HG03460 (cell line): ENCODE results near the gene INPP5D.
A peak's percentile ranks its signal among the peaks of the same experiment; 100 is the strongest.

Experiments
- ATAC-seq: cut with Tn5 transposase; IDR thresholded peaks from one replicate; pipeline ENCODE4 v1.9.1; 2021; ENCODE audit not compliant: unreplicated experiment

INPP5D gene

DNA sequence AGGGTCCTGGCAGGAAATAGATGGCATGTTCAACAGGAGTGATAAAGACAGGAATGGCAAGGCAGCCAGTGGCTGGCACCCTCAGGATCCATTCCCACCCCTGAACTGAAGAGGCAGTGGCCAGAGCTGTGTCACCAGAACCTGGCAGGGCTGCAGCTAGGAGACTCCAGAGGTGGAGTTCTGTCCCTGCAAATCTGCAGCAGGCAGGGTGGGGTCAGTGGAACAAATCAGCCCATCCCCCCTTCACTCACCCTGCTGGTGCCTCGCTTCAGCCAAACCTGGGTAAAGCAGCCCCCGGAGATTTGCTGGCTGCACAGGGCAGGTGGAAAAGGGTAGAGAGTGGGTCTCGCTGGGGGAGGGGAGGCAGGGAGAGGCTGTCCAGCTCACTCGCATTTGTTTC lies 12.7 kb downstream of the INPP5D start:
- ATAC-seq, result no peak

DNA sequence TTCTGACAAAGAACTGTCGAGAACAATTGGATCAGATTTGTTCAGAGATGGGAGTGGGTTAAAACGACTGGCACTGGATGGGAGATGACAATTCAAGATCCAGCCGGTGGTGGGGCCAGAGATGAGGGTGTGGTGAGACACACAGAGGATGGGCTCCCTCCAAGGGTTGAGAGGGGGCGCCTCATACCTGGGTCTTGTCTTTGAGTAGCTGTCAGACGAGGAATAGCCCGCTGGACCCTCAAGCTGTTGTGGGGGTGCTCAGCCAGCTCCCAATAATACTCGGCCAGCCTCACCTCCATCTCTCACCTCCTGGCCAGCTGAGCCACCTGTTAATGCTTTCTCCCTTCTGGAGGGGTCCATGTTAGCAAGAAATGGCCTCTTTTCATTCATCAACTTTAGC lies 14.0 kb downstream of the INPP5D start:
- no peak for ATAC-seq

DNA sequence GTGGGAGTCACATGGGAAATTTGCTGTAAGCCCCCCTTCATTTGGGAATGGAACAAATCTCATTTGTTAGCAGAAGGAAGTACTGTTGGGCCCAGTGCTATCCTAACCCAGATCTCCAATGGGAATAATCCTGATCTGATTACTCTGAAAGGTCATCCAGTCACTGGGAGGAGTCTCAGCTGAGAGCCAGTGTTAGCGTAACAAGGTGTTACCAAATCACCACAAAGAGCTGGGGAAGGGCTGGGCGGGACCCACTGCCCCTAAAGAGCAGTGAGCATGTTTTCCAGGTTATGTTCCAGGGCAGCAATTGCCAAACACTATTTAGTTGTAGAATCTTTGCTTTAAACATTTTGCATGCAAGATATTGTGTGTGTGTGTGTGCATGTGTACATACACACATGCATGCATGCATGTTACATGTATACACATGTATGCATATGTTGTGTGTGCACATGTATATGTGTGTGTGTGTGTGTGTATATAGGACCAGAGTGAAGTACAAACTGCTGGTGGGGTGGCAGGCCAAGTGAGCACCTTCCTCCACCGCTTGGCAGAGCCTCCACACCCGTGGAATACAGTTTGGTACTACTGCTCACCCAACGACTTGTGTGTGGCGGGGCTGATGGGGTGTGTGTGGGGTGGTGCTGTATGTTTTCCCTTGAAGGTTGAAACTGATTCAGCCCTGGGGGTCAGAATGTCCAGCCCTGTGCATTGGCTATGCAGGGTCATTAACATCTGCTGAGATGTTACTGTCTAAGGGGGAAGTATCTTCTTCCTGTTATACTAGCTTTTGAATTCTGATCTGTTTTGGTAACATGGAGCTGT lies 15.2 kb downstream of the INPP5D start:
- peak; percentile 24 for ATAC-seq

GRCh38 chr2:233075966-233076339 lies 15.8 kb downstream of the INPP5D start:
- ATAC-seq, result peak; percentile 60

DNA sequence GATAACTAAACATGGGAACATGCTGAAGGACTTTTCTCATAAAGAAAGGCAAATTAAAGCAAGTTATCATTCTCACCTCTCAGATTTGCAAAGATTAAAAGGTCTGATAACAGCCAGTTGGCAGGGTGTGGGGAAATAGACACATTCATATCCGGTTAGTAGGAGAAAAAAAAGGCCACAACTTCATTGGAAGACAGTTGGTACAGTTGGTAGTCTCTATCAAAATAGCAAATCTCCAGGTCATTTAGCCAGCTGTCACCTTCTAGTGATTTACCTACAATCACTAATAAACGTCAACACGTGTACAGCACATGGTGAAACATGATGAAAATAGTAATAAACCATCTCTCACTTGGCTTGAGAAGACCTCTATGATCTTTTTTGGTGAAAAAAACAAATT lies 16.6 kb downstream of the INPP5D start:
- ATAC-seq, result no peak

DNA sequence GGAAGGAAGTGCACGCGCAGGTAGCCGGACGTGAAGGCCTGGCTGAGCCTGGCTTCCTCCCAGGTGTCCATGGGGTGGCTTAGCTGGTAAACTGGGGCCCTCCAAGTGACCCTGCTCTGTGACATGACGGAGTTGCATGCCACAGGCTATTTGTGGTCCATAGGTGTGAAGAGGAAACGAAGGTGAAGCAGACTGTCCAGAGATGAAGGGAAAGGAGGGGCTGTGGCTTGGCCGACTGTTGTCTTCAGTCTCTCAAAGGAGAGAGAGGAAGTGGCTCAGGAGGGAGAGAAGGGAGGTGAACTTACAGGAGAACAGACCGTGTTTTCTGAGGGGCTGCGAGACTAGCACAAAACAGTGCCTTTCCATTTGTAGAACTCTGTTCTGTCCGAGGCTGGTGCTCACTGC lies 19.3 kb downstream of the INPP5D start:
- ATAC-seq, result peak; percentile 34

DNA sequence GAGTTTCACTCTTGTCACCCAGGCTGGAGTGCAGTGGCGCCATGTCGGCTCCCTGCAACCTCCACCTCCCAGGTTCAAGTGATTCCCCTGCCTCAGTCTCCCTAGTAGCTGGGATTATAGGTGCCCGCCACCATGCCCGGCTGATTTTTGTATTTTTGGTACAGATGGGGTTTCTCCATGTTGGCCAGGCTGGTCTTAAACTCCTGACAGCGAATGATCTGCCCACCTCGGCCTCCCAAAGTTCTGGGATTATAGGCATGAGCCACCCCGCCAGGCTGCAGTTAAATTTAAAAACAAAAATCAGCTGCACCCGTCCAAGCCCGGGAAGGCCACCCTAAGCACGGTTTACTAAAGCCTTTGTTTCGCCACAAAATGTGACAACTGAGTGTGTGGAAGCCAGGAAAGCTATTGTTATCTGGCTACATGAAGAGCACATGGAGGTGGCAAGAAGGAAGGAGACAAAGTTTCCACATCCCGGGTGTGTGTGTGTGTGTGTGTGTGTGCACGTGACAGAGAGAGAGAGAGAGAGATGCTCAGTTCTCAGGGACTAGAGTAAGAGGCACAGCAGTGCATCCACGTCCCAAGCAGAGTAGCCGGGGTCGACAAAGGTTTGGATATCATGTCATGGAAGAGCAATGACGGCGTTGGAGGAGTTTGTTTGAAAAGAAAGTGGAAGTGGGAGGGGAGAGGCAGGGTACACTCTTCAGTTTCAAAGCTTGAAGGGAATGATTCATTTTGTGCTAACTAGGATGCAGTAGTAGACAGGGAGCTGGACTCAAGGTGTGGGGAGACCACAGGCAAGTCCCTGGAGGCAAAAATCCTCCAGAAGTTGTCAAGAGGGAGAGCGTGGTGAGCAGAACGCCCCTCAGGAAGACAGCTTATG lies 20.1 kb downstream of the INPP5D start:
- ATAC-seq, result no peak

GRCh38 chr2:233080836-233081229 lies 20.7 kb downstream of the INPP5D start:
- no peak for ATAC-seq

DNA sequence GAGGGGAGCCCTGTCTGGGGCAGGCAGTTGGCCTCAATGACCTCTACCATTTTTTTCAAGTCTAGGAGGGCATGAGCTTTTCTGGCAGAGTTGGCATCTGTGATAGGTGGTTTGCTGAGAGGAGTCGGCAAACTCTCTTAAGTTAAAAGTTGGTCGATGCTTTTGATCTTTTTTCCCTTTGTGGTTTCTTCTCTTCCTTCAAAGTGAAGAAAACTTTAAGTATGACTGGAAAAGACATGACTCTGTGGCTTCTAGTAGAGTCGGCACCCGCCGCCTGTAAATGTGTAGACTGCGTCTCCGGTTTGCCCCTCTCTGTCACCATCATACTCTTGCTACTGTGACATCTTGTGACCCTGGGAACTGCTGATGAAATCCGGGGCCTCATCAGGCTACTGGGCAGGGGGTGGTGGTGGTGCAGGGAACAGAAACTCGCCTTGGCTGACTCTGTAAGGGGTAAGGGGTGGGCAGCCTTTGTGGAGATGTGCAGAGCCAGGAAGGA lies 21.1 kb downstream of the INPP5D start:
- no peak for ATAC-seq

DNA sequence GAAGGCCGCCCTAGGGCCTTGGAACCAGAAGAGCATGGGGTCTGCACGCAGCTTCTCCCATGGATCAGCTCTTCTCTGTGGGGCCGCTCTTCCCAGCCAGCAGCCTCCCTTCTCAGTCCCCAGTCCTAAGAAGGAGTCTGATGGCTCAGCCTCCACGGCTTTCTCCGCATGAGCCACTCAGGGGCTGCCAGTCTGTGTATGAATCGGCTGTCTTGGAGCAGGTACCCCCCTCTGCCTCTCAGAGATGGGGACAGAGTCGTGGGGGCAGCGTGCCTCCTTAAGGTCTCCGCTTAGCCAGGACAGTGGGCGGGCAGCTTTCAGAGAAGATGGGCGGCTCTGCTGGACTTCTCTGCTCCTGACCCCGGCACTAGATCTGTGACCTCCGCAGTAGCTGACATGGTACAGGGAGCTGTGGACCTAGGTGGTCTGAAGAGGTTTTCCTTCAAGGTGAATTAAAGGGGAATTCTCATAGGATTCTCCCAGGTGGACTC lies 21.6 kb downstream of the INPP5D start:
- no peak for ATAC-seq

GRCh38 chr2:233082222-233082930 lies 22.2 kb downstream of the INPP5D start:
- peak; percentile 42 for ATAC-seq

DNA sequence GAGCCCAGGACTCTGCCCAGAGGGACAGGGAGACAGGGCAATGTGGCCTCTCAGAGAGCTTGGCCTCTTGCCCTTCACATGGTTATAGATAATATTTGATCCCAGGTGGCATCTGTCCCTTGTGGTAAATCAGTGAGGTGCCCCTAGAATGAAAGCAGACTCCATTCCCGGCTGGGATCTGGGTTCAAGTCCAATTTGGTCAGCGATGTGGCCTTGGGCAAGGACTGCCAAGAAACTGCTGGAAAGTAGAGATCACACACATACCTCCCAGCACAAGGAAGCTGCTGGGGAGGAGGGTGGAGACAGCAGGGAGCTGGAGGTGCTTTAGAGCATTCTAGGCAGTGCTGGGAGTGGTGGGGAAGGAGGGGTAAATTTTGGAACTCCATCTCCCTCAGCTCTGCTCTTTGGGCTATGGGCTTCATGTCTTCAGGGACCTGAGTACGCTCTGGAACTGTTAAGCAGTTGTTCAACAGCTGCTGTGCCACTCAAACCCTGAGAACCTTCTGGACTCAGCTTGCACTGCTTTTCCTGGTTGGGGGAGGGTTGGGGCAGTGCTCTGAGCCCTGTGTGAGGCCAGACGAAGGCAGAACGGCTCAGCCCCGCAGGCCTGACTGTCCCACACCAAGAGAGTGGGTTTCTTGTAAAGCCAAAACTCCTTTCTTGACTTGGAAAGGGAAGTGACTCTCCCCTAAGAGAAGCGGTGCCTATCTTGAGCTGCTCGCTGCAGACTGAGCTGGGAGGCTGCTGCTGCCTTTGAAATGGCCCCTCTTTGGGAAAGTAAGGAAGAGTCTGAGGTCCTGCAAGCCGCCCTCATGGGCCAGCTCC lies 23.0 kb downstream of the INPP5D start:
- ATAC-seq, result no peak

GRCh38 chr2:233083782-233084181 lies 23.6 kb downstream of the INPP5D start:
- no peak for ATAC-seq

GRCh38 chr2:233084488-233084887 lies 24.3 kb downstream of the INPP5D start:
- ATAC-seq, result peak; percentile 29

- no peak for ATAC-seq
Measured at GRCh38 chr2:233085037-233085838, 25.1 kb downstream of the INPP5D start.

DNA sequence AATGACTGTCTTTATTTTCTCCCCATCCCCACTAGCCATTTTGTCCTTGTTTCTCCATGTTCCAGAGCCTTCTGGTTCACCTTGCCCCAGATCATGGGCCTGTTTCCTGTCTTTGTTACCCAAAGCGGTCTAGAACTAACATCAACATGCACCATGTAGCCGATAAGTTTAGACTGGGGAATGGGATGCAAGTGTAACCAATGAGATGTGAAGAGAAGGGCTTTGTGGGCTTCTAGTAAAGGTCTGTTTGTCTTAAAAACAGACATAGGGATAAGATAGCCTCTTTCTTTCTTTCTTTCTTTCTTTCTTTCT lies 25.7 kb downstream of the INPP5D start:
- no peak for ATAC-seq

DNA sequence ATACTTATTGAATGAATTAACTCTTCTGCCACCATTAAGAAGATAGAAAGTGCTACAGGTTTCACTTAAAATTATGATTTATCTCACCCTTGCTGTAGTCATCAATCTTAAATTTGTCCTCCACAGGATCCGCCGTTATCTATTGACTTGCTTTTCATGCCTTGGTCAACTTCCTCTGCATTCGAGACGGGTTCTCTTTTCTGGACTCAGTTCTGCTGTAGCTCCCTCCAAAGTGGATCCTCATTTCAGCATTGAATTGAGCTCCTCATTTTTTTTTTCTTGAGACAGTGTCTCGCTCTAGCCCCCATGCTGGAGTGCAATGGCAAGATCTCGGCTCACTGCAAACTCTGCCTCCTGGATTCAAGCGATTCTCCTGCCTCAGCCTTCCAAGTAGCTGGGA lies 27.6 kb downstream of the INPP5D start:
- no peak for ATAC-seq

- no peak for ATAC-seq
Measured at GRCh38 chr2:233088972-233089345, 28.8 kb downstream of the INPP5D start.

DNA sequence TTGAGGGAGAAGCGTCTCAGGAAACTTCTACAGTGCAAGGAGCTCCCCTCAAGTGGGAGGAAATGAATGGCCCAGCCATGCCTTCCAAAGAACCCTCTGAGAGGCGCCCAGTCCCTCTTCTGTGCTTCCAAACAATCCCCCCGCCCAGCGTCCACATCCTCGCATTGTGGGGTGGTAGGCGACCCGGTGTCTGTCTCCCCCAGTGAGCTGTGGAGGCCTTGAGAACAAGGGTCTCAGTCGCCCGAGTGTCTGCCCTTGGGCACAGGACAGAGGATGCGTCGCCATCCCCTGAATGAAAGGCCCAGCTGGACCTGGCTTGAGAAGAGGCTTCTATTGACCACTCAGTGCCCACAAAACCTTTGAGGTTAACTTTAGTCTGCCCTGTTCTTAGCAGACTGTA lies 29.7 kb downstream of the INPP5D start:
- no peak for ATAC-seq

GRCh38 chr2:233090879-233091278 lies 30.7 kb downstream of the INPP5D start:
- ATAC-seq, result no peak
